ENCODE data around the gene IPO11.

Gene IPO11

GRCh38 chr5:62596096-62596495 is 183.5 kb downstream of the IPO11 start:
- no peak for DNase-seq
- no peak for TF ChIP-seq CTCF (IDR thresholded peaks at IDR 0.05; ENCODE audit: low read depth, low read length)
- Histone ChIP-seq H3K27me3 (ENCODE audit: insufficient read depth, low read depth, severe bottlenecking) (no peaks in the 10 kb centered on the region), H3K9me3 (ENCODE audit: severe bottlenecking) (no peaks in the 10 kb centered on the region), H3K27ac (no peak overlapping the region), H3K36me3 (peaks cover 16% of the 10 kb centered on the region), H3K4me3 (ENCODE audit: low read depth, low read length) (no peak overlapping the region)

- TF ChIP-seq CTCF (IDR thresholded peaks at IDR 0.05; ENCODE audit: low read depth, low read length) = no peak
- Histone ChIP-seq H3K27me3 (ENCODE audit: insufficient read depth, low read depth, severe bottlenecking) (no peaks in the 10 kb centered on the region), H3K27ac (no peak overlapping the region; the same call in 1 of the 2 replicates), H3K9me3 (ENCODE audit: severe bottlenecking) (no peaks in the 10 kb centered on the region), H3K36me3 (peaks cover 16% of the 10 kb centered on the region), H3K4me3 (ENCODE audit: low read depth, low read length) (no peak overlapping the region)
- no peak for DNase-seq
Measured at GRCh38 chr5:62596691-62597090, 184.1 kb downstream of the IPO11 start.

GRCh38 chr5:62597314-62597713 is 184.8 kb downstream of the IPO11 start:
- no peak for TF ChIP-seq CTCF (IDR thresholded peaks at IDR 0.05; ENCODE audit: low read depth, low read length)
- no peak for DNase-seq
- Histone ChIP-seq H3K27me3 (ENCODE audit: insufficient read depth, low read depth, severe bottlenecking) (no peaks in the 10 kb centered on the region), H3K27ac (no peak overlapping the region), H3K9me3 (ENCODE audit: severe bottlenecking) (no peaks in the 10 kb centered on the region), H3K36me3 (peaks cover 12% of the 10 kb centered on the region), H3K4me3 (ENCODE audit: low read depth, low read length) (no peak overlapping the region)

GRCh38 chr5:62600560-62601252 is 188.1 kb downstream of the IPO11 start:
- no peak overlapping the region for H3K4me3 ChIP-seq (ENCODE audit: low read depth, low read length)

GRCh38 chr5:62603934-62604333 is 191.4 kb downstream of the IPO11 start:
- Histone ChIP-seq H3K36me3 (no peaks in the 10 kb centered on the region), H3K27ac (no peak overlapping the region), H3K4me3 (ENCODE audit: low read depth, low read length) (no peak overlapping the region), H3K9me3 (ENCODE audit: severe bottlenecking) (no peaks in the 10 kb centered on the region), H3K27me3 (ENCODE audit: insufficient read depth, low read depth, severe bottlenecking) (no peaks in the 10 kb centered on the region)
- no peak for DNase-seq
- TF ChIP-seq CTCF (IDR thresholded peaks at IDR 0.05; ENCODE audit: low read depth, low read length) = no peak

More at GRCh38 chr5:62600560-62601252, 188.1 kb downstream of the IPO11 start:
- no peak overlapping the region for H3K27ac ChIP-seq
- no peak for TF ChIP-seq CTCF (IDR thresholded peaks at IDR 0.05; ENCODE audit: low read depth, low read length)
- no peaks in the 10 kb centered on the region for H3K9me3 ChIP-seq (ENCODE audit: severe bottlenecking)
- no peaks in the 10 kb centered on the region for H3K27me3 ChIP-seq (ENCODE audit: insufficient read depth, low read depth, severe bottlenecking)
- DNase-seq = no peak
- no peaks in the 10 kb centered on the region for H3K36me3 ChIP-seq

GRCh38 chr5:62605638-62606037 is 193.1 kb downstream of the IPO11 start:
- no peak overlapping the region for H3K27ac ChIP-seq
- TF ChIP-seq CTCF (IDR thresholded peaks at IDR 0.05; ENCODE audit: low read depth, low read length) = no peak
- 0 out of 2 replicates have a peak, but pooled peaks cover 3% of the 10 kb centered on the region for H3K36me3 ChIP-seq
- no peaks in the 10 kb centered on the region for H3K9me3 ChIP-seq (ENCODE audit: severe bottlenecking)
- no peaks in the 10 kb centered on the region for H3K27me3 ChIP-seq (ENCODE audit: insufficient read depth, low read depth, severe bottlenecking)
- no peak for DNase-seq
- H3K4me3 ChIP-seq (ENCODE audit: low read depth, low read length) = no peak overlapping the region
